HepG2 (cell line): ENCODE measurements around the gene TRPV4. TPM values are rescaled to one million over a fixed set of nuclear protein-coding genes. Genes with fewer than 3 reads are reported as not detected.

Experiments used
- AHR ChIP-seq: IDR thresholded peaks from 2 replicates; pipeline ENCODE4 v1.6.1; 2018; ENCODE audit warnings: missing genetic modification reagents, missing compliant biosample characterization
- DR1 ChIP-seq: sonication (generic); formaldehyde crosslinking; IDR thresholded peaks from 2 replicates; pipeline ENCODE4 v1.8.0; 2021; ENCODE audit warnings: mild to moderate bottlenecking, missing genetic modification reagents, inconsistent platforms
- FOXA1 ChIP-seq, 2 experiments: fragments of 450-650 bp in 1 of 2; sonication (generic) in 1 of 2; formaldehyde crosslinking in 1 of 2; IDR thresholded peaks; 2 replicates each; pipeline versions ENCODE4 v1.4.0 to v1.6.1; 2016 to 2020; ENCODE audit warnings: missing genetic modification reagents in 1 of 2
- KLF6 ChIP-seq: IDR thresholded peaks from 2 replicates; pipeline ENCODE4 v1.8.0; 2016; ENCODE audit warnings: missing biosample characterization, missing genetic modification reagents
- TEAD3 ChIP-seq: optimal IDR thresholded peaks from 2 replicates; pipeline ENCODE3; 2016; ENCODE audit warnings: borderline replicate concordance
- ZBTB21 ChIP-seq: sonication (generic); formaldehyde crosslinking; IDR thresholded peaks from 2 replicates; pipeline ENCODE4 v1.4.0; 2020; ENCODE audit warnings: missing genetic modification reagents
- ZNF337 ChIP-seq: sonication (generic); formaldehyde crosslinking; IDR thresholded peaks from 2 replicates; pipeline ENCODE4 v1.5.1; 2020; ENCODE audit warnings: missing genetic modification reagents, low read depth, mild to moderate bottlenecking, borderline replicate concordance
- ZNF510 ChIP-seq: sonication (generic); formaldehyde crosslinking; IDR thresholded peaks from 2 replicates; pipeline ENCODE4 v1.4.0; 2020; ENCODE audit warnings: low read depth, mild to moderate bottlenecking, missing genetic modification reagents
- polyA plus RNA-seq, 8 experiments: library from polyadenylated mRNA; depleted of rRNA in 3 of 8; stranded (reverse) in 7 of 8; unstranded in 1 of 8; fragments of >200 nt; fragmentation: Illumina TruSeq in 4 of 8; extraction: Trizol in 4 of 8; gene quantifications; 2 replicates each; pipeline versions ENCODE4 v1.2.1 to v1.2.3, GENCODE V29; 2011 to 2016; ENCODE audit warnings: low read depth in 4 of 8, missing spikeins in 1 of 8, mixed read lengths in 1 of 8; ENCODE audit not compliant: insufficient read depth in 1 of 8
- total RNA-seq, 5 experiments: library from RNA; depleted of rRNA; stranded (reverse); fragments of >200 nt; fragmentation: Illumina TruSeq; extraction: Trizol; gene quantifications; 2 replicates each; pipeline ENCODE4 v1.2.3, GENCODE V29; 2016; ENCODE audit warnings: low read depth in 1 of 5
- TF ChIP-seq, protein P1 (sequence below): IDR thresholded peaks from 2 replicates; pipeline ENCODE4 v1.6.1; 2016; ENCODE audit warnings: missing compliant biosample characterization, missing genetic modification reagents, borderline replicate concordance
- TF ChIP-seq, protein P2 (sequence below), 2 experiments: fragments of 450-650 bp in 1 of 2; sonication (generic) in 1 of 2; formaldehyde crosslinking in 1 of 2; IDR thresholded peaks; 2 replicates each; pipeline versions ENCODE4 v1.6.1 to v1.8.0; 2016 to 2022; ENCODE audit warnings: antibody characterized with exemption in 1 of 2, mild to moderate bottlenecking in 1 of 2, missing genetic modification reagents in 1 of 2
- TF ChIP-seq, protein P3 (sequence below): sonication (generic); formaldehyde crosslinking; IDR thresholded peaks from 2 replicates; pipeline ENCODE4 v1.8.1; 2023; ENCODE audit warnings: missing genetic modification reagents, mild to moderate bottlenecking, borderline replicate concordance

TRPV4 gene
- total and polyA plus RNA-seq, 2 of the 13 experiments (the other 11 are each of a cell fraction or from before 2014, with no cell fraction given) = 0.66 to 4.7 TPM

DNA sequence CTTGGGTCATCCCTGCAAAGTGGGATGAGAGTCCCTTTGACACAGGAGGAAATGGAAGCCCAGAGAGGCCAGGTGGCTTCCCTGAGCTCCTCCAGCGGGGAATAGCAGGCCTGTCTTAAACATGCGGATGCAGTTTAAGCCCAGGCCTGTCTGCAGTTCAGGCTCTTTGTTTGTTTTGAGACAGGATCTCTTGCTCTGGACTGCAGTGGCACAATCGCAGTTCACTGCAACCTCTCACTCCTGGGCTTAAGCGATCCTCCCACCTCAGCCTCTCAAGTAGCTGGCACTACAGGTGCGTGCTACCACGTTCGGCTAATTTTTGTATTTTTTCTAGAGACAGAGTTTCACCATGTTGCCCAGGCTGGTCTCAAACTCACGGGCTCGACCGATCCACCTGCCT is 3.5 kb downstream of the TRPV4 start (continued):
- TF ChIP-seq, protein P1, sequence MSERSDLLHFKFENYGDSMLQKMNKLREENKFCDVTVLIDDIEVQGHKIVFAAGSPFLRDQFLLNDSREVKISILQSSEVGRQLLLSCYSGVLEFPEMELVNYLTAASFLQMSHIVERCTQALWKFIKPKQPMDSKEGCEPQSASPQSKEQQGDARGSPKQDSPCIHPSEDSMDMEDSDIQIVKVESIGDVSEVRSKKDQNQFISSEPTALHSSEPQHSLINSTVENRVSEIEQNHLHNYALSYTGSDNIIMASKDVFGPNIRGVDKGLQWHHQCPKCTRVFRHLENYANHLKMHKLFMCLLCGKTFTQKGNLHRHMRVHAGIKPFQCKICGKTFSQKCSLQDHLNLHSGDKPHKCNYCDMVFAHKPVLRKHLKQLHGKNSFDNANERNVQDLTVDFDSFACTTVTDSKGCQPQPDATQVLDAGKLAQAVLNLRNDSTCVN (CRISPR knock-in tag) = 0 out of 2 replicates have a peak, but pooled peaks have one; percentile 39
- TF ChIP-seq, protein P2, sequence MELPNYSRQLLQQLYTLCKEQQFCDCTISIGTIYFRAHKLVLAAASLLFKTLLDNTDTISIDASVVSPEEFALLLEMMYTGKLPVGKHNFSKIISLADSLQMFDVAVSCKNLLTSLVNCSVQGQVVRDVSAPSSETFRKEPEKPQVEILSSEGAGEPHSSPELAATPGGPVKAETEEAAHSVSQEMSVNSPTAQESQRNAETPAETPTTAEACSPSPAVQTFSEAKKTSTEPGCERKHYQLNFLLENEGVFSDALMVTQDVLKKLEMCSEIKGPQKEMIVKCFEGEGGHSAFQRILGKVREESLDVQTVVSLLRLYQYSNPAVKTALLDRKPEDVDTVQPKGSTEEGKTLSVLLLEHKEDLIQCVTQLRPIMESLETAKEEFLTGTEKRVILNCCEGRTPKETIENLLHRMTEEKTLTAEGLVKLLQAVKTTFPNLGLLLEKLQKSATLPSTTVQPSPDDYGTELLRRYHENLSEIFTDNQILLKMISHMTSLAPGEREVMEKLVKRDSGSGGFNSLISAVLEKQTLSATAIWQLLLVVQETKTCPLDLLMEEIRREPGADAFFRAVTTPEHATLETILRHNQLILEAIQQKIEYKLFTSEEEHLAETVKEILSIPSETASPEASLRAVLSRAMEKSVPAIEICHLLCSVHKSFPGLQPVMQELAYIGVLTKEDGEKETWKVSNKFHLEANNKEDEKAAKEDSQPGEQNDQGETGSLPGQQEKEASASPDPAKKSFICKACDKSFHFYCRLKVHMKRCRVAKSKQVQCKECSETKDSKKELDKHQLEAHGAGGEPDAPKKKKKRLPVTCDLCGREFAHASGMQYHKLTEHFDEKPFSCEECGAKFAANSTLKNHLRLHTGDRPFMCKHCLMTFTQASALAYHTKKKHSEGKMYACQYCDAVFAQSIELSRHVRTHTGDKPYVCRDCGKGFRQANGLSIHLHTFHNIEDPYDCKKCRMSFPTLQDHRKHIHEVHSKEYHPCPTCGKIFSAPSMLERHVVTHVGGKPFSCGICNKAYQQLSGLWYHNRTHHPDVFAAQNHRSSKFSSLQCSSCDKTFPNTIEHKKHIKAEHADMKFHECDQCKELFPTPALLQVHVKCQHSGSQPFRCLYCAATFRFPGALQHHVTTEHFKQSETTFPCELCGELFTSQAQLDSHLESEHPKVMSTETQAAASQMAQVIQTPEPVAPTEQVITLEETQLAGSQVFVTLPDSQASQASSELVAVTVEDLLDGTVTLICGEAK (IDR thresholded peaks at IDR 0.05) = no peak
- TF ChIP-seq, protein P2 (CRISPR knock-in tag; IDR thresholded peaks at IDR 0.05) = no peak
- TF ChIP-seq TEAD3 (CRISPR knock-in tag) (peak; percentile 5), FOXA1 (IDR thresholded peaks at IDR 0.05) (no peak), FOXA1 (CRISPR knock-in tag; IDR thresholded peaks at IDR 0.05) (peak; percentile 48; the same call in 1 of the 2 replicates), ZNF510 (CRISPR knock-in tag) (no peak), DR1 (no peak), AHR (no peak), ZBTB21 (CRISPR knock-in tag) (no peak), ZNF337 (no peak), KLF6 (CRISPR knock-in tag) (no peak)
- TF ChIP-seq, protein P3, sequence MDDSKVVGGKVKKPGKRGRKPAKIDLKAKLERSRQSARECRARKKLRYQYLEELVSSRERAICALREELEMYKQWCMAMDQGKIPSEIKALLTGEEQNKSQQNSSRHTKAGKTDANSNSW (CRISPR knock-in tag) = no peak
